NT2/D1 (cell line): ENCODE data around the gene TRAM2.

Experiments
- YY1 ChIP-seq: IDR thresholded peaks from 2 replicates; pipeline ENCODE4 v1.6.1; 2011; ENCODE audit not compliant: insufficient read length, insufficient read depth
- ZNF274 ChIP-seq: IDR thresholded peaks from 2 replicates; pipeline ENCODE4 v1.6.1; 2011; ENCODE audit warnings: mild to moderate bottlenecking, low read depth, low read length

GRCh38 chr6:52504782-52505136 lies 72.1 kb downstream of the TRAM2 start:
- TF ChIP-seq YY1 (no peak), ZNF274 (no peak)
